H1 (cell line): ENCODE measurements around the gene CAPN10. TPM values are rescaled to one million over a fixed set of nuclear protein-coding genes. Genes with fewer than 3 reads are reported as not detected.

Experiments
- ASH2L ChIP-seq: fragments of 200-600, 300-600 bp; sonication (generic); IDR thresholded peaks from one replicate; pipeline ENCODE4 v1.7.1; 2017; ENCODE audit warnings: low read length
- CBX5 ChIP-seq: fragments of 300-800, 300-1000 bp; sonication (generic); IDR thresholded peaks from 2 replicates; pipeline ENCODE4 v1.7.1; 2016; ENCODE audit warnings: antibody characterized with exemption, low read length, low read depth
- CHD2 ChIP-seq: IDR thresholded peaks from 2 replicates; pipeline ENCODE4 v1.6.1; 2012; ENCODE audit warnings: low read length, improper control_type of control experiment
- EGR1 ChIP-seq: IDR thresholded peaks from 2 replicates; pipeline ENCODE4 v1.6.1; 2011; ENCODE audit warnings: low read depth, low read length, borderline replicate concordance
- JUND ChIP-seq: IDR thresholded peaks from 2 replicates; pipeline ENCODE4 v1.6.1; 2011; ENCODE audit warnings: mild to moderate bottlenecking, improper control_type of control experiment, low read length
- KDM5A ChIP-seq: fragments of 200-600 bp; IDR thresholded peaks from 2 replicates; pipeline ENCODE4 v1.7.1; 2012; ENCODE audit warnings: mild to moderate bottlenecking, low read length, inconsistent platforms, mixed read lengths
- RBBP5 ChIP-seq: IDR thresholded peaks from 2 replicates; pipeline ENCODE4 v1.7.1; 2012; ENCODE audit warnings: low read depth, mild to moderate bottlenecking, inconsistent platforms, low read length, moderate library complexity, borderline replicate concordance
- TAF7 ChIP-seq: optimal IDR thresholded peaks from 2 replicates; pipeline ENCODE3; 2011; ENCODE audit warnings: low read depth, mild to moderate bottlenecking, inconsistent platforms, low read length, moderate library complexity, borderline replicate concordance
- YY1 ChIP-seq: IDR thresholded peaks from 2 replicates; pipeline ENCODE4 v1.6.1; 2011; ENCODE audit warnings: low read depth, mild to moderate bottlenecking, low read length
- polyA plus RNA-seq, 7 experiments: library from polyadenylated mRNA; depleted of rRNA in 3 of 7; stranded (reverse) in 5 of 7; unstranded in 2 of 7; fragments of >200 nt in 5 of 7; fragments of 200-250 nt in 2 of 7; gene quantifications; 1 replicate in 5 of 7; 2 replicates in 1 of 7; 4 replicates in 1 of 7; pipeline versions ENCODE4 v1.2.1 to v1.2.3, GENCODE V29; 2011 to 2013; ENCODE audit warnings: missing spikeins in 2 of 7, mixed read lengths in 2 of 7
- total RNA-seq: library from RNA; stranded (reverse); fragmentation: NEBNext Ultra II Directional; extraction: Animal tissue kit (Norgen Biotek cat#: 25700); gene quantifications from 2 replicates; pipeline ENCODE4 v1.2.1, GENCODE V29; 2021

CAPN10 gene
- total and polyA plus RNA-seq, 2 of the 8 experiments (the other 6 are each of a cell fraction or from before 2014, with no cell fraction given) = 30.7 to 39.8 TPM

DNA sequence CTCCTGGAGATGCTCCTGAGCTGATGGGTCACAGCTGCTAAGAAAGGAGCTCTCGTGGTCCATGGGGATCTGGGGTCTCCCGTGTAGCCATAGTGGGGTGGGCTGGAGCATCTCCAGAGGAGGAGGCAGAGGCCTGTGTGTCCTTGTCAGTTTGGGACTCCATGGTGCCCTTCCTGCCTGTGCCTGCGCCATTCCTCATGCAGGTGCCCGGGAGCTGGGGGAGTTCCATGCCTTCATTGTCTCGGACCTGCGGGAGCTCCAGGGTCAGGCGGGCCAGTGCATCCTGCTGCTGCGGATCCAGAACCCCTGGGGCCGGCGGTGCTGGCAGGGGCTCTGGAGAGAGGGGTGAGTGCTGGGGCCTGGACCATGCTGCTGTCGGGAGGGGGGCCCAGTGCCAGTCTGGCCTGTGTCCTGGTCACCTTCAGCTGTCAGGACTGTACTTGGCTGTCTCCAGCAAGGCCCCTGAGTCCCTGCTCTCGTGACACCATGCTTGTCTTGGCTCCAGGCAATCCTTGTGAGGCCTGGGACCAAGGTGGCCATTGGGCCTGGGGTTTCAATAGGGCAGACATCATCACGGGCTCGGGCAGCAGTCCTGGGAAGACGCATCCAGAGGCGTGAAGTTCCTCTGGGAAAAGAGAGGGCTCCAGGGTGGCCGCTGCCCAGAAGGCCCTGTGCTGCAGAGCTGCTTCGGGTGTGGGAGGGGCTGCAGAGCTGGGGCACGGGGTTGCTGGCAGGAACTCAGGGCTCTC lies 7.3 kb downstream of the CAPN10 start (continued):
- TF ChIP-seq KDM5A (no peak), YY1 (no peak), TAF7 (no peak), JUND (no peak), ASH2L (no peak), RBBP5 (no peak), CBX5 (no peak), CHD2 (no peak), EGR1 (no peak)
